NT2/D1 (cell line): Measurements from ENCODE around the gene CHD5.

ENCODE experiments used
- DNase-seq: peaks from one replicate; pipeline ENCODE4 v3.0.0-alpha.2; 2011; ENCODE audit warnings: low read depth, low spot score
- H3K27me3 ChIP-seq: 2 replicates; pipeline ENCODE4 v1.6.0; 2011; ENCODE audit warnings: mild to moderate bottlenecking; ENCODE audit not compliant: insufficient read length, insufficient read depth
- H3K36me3 ChIP-seq: 2 replicates; pipeline ENCODE4 v1.6.1; 2011; ENCODE audit warnings: mild to moderate bottlenecking, low read length, mixed read lengths; ENCODE audit not compliant: insufficient read depth, insufficient read length
- H3K4me1 ChIP-seq: 2 replicates; pipeline ENCODE4 v1.5.1; 2011; ENCODE audit not compliant: insufficient read depth, insufficient read length
- H3K4me3 ChIP-seq: 2 replicates; pipeline ENCODE4 v1.5.1; 2011; ENCODE audit warnings: low read depth; ENCODE audit not compliant: insufficient read length
- H3K9ac ChIP-seq: 2 replicates; pipeline ENCODE4 v1.6.0; 2011; ENCODE audit warnings: low read depth; ENCODE audit not compliant: insufficient read length
- H3K9me3 ChIP-seq: 2 replicates; pipeline ENCODE4 v1.5.1; 2011; ENCODE audit warnings: mild to moderate bottlenecking, low read length; ENCODE audit not compliant: insufficient read depth
- SUZ12 ChIP-seq: IDR thresholded peaks from 2 replicates; pipeline ENCODE4 v1.6.1; 2011; ENCODE audit not compliant: insufficient read length, insufficient read depth; ENCODE audit errors: extremely low read depth
- YY1 ChIP-seq: IDR thresholded peaks from 2 replicates; pipeline ENCODE4 v1.6.1; 2011; ENCODE audit not compliant: insufficient read length, insufficient read depth
- ZNF274 ChIP-seq: IDR thresholded peaks from 2 replicates; pipeline ENCODE4 v1.6.1; 2011; ENCODE audit warnings: mild to moderate bottlenecking, low read depth, low read length

Gene CHD5

GRCh38 chr1:6150006-6150938, 29.8 kb downstream of the CHD5 start:
- Histone ChIP-seq H3K9me3 (no peaks in the 10 kb centered on the region), H3K4me3 (no peak overlapping the region)

GRCh38 chr1:6149597-6149996, 30.5 kb downstream of the CHD5 start:
- H3K27me3 ChIP-seq: peaks cover 27% of the 10 kb centered on the region
- no peak for TF ChIP-seq SUZ12
- no peak for TF ChIP-seq ZNF274
- TF ChIP-seq YY1: no peak

More at GRCh38 chr1:6150006-6150938, 29.8 kb downstream of the CHD5 start:
- Histone ChIP-seq H3K9ac (no peak overlapping the region), H3K27me3 (peaks cover 27% of the 10 kb centered on the region), H3K36me3 (no peaks in the 10 kb centered on the region), H3K4me1 (no peaks in the 10 kb centered on the region)
- TF ChIP-seq SUZ12 (no peak), YY1 (no peak), ZNF274 (no peak)
- no peak for DNase-seq

GRCh38 chr1:6148497-6149241, 31.5 kb downstream of the CHD5 start:
- no peaks in the 10 kb centered on the region for H3K9me3 ChIP-seq
- no peaks in the 10 kb centered on the region for H3K4me1 ChIP-seq
- no peaks in the 10 kb centered on the region for H3K36me3 ChIP-seq
- H3K27me3 ChIP-seq: peaks cover 27% of the 10 kb centered on the region
- peak overlapping the region; percentile 15 for H3K4me3 ChIP-seq
- TF ChIP-seq ZNF274: no peak
- no peak for TF ChIP-seq SUZ12
- TF ChIP-seq YY1: no peak
- H3K9ac ChIP-seq: peak overlapping the region; percentile 56
- DNase-seq: no peak

More at GRCh38 chr1:6149597-6149996, 30.5 kb downstream of the CHD5 start:
- no peak overlapping the region for H3K9ac ChIP-seq
- H3K36me3 ChIP-seq: no peaks in the 10 kb centered on the region
- no peaks in the 10 kb centered on the region for H3K9me3 ChIP-seq
- H3K4me3 ChIP-seq: no peak overlapping the region
- DNase-seq: no peak
- no peaks in the 10 kb centered on the region for H3K4me1 ChIP-seq

- no peak overlapping the region for H3K9ac ChIP-seq
- TF ChIP-seq ZNF274 (no peak), YY1 (no peak), SUZ12 (no peak)
- H3K27me3 ChIP-seq: peaks cover 27% of the 10 kb centered on the region
- no peaks in the 10 kb centered on the region for H3K36me3 ChIP-seq
- DNase-seq: no peak
- no peaks in the 10 kb centered on the region for H3K9me3 ChIP-seq
- H3K4me1 ChIP-seq: no peaks in the 10 kb centered on the region
- no peak overlapping the region for H3K4me3 ChIP-seq
Observed at GRCh38 chr1:6145864-6146410, 34.2 kb downstream of the CHD5 start.

- Histone ChIP-seq H3K27me3 (peaks cover 27% of the 10 kb centered on the region), H3K36me3 (no peaks in the 10 kb centered on the region), H3K9me3 (no peaks in the 10 kb centered on the region), H3K4me1 (no peaks in the 10 kb centered on the region), H3K9ac (no peak overlapping the region), H3K4me3 (no peak overlapping the region)
- DNase-seq: no peak
- TF ChIP-seq YY1 (no peak), ZNF274 (no peak), SUZ12 (no peak)
Observed at GRCh38 chr1:6145396-6145750, 34.7 kb downstream of the CHD5 start.

GRCh38 chr1:6144647-6145395, 35.3 kb downstream of the CHD5 start:
- Histone ChIP-seq H3K27me3 (peaks cover 23% of the 10 kb centered on the region), H3K4me3 (no peak overlapping the region), H3K36me3 (no peaks in the 10 kb centered on the region), H3K9me3 (no peaks in the 10 kb centered on the region), H3K9ac (no peak overlapping the region), H3K4me1 (no peaks in the 10 kb centered on the region)
- DNase-seq: no peak
- TF ChIP-seq SUZ12: no peak
- no peak for TF ChIP-seq ZNF274
- no peak for TF ChIP-seq YY1
